Measurements from ENCODE around the gene LTBP1.

DNA sequence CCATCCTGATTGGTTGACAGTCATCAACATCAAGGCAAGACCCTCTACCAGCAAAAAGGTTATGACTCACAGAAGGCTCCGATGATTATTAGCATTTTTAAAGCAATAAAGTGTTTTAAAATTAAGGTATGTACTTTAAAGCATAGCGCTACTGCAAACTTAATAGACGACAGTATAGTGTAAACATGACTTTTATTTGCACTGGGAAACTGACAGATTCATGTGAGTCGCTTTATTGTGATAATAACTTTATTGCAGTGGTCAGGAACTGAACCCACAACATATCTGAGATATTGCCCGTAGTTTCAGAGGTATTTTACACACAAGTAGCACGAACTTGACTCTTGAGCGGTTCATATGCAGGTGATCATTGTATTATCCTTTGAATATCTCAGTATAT, 249.1 kb downstream of the LTBP1 start:
- TF ChIP-seq, protein P1, sequence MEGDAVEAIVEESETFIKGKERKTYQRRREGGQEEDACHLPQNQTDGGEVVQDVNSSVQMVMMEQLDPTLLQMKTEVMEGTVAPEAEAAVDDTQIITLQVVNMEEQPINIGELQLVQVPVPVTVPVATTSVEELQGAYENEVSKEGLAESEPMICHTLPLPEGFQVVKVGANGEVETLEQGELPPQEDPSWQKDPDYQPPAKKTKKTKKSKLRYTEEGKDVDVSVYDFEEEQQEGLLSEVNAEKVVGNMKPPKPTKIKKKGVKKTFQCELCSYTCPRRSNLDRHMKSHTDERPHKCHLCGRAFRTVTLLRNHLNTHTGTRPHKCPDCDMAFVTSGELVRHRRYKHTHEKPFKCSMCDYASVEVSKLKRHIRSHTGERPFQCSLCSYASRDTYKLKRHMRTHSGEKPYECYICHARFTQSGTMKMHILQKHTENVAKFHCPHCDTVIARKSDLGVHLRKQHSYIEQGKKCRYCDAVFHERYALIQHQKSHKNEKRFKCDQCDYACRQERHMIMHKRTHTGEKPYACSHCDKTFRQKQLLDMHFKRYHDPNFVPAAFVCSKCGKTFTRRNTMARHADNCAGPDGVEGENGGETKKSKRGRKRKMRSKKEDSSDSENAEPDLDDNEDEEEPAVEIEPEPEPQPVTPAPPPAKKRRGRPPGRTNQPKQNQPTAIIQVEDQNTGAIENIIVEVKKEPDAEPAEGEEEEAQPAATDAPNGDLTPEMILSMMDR (conservative IDR thresholded peaks at IDR 0.05 in 1 of 2, IDR thresholded peaks at IDR 0.05 in 1 of 2; ENCODE audit: extremely low read depth in 1 of 2, insufficient read depth in 1 of 2, low read depth in 1 of 2, low read length in 2 of 2) = no peak
- TF ChIP-seq EZH2 (IDR thresholded peaks at IDR 0.05; ENCODE audit: borderline replicate concordance, low read length) = no peak
